Neutrophil (primary cell): ENCODE data around the gene HES4.
"Not testable (repeated sequence)": the region's sequence is repeated elsewhere in the genome, so short reads cannot be mapped to it uniquely, and the experiment has no call there.

ENCODE experiments used
- H3K27ac ChIP-seq: fragments of 200-600 bp; sonication (generic); 2 replicates; pipeline ENCODE4 v1.5.1; 2016; ENCODE audit warnings: mild to moderate bottlenecking, moderate library complexity
- H3K27me3 ChIP-seq: fragments of 200-600 bp; sonication (generic); 2 replicates; pipeline ENCODE4 v1.6.0; 2016; ENCODE audit warnings: mild to moderate bottlenecking
- H3K36me3 ChIP-seq: fragments of 200-600 bp; sonication (generic); 2 replicates; pipeline ENCODE4 v1.5.1; 2017
- H3K4me1 ChIP-seq, 2 experiments: fragments of 200-600 bp in 1 of 2; sonication (generic) in 1 of 2; 1 replicate in 1 of 2; 2 replicates in 1 of 2; pipeline versions ENCODE4 v1.5.1 to v1.6.1; 2013 to 2016; ENCODE audit warnings: low read depth in 1 of 2, low read length in 1 of 2, mild to moderate bottlenecking in 1 of 2, moderate library complexity in 1 of 2; ENCODE audit not compliant: control insufficient read depth in 1 of 2, insufficient read depth in 1 of 2
- H3K4me3 ChIP-seq, 2 experiments: fragments of 200-600 bp in 1 of 2; sonication (generic) in 1 of 2; 1 replicate in 1 of 2; 2 replicates in 1 of 2; pipeline ENCODE4 v1.5.1; 2013 to 2016; ENCODE audit warnings: low read depth in 1 of 2, low read length in 1 of 2, mild to moderate bottlenecking in 1 of 2, moderate library complexity in 1 of 2
- H3K9me3 ChIP-seq: fragments of 200-600 bp; sonication (generic); 2 replicates; pipeline ENCODE4 v1.5.1; 2016
- CTCF ChIP-seq: fragments of 200-600 bp; sonication (generic); IDR thresholded peaks from 2 replicates; pipeline ENCODE4 v1.5.1; 2016; ENCODE audit warnings: antibody characterized with exemption

The HES4 gene

GRCh38 chr1:995665-996633, 3.9 kb downstream of the HES4 start:
- no peak for TF ChIP-seq CTCF
- peaks cover 98% of the 10 kb centered on the region for H3K27me3 ChIP-seq
- no peak overlapping the region for H3K27ac ChIP-seq

GRCh38 chr1:994546-994945, 5.4 kb downstream of the HES4 start:
- Histone ChIP-seq H3K4me1 (peaks cover 8 to 15% of the 10 kb centered on the region in 2 experiments), H3K27me3 (peaks cover 97% of the 10 kb centered on the region)
- not testable (repeated sequence) for H3K27ac ChIP-seq

More at GRCh38 chr1:995665-996633, 3.9 kb downstream of the HES4 start:
- Histone ChIP-seq H3K4me3 (no peak overlapping the region), H3K4me1 (peaks cover 16 to 29% of the 10 kb centered on the region in 2 experiments), H3K36me3 (no peaks in the 10 kb centered on the region), H3K9me3 (no peaks in the 10 kb centered on the region)

GRCh38 chr1:993379-993995, 6.4 kb downstream of the HES4 start:
- no peaks in the 10 kb centered on the region for H3K36me3 ChIP-seq
- peaks cover 97% of the 10 kb centered on the region for H3K27me3 ChIP-seq
- H3K27ac ChIP-seq, result no peak overlapping the region
- H3K9me3 ChIP-seq, result no peaks in the 10 kb centered on the region
- no peak overlapping the region for H3K4me3 ChIP-seq
- no peak for TF ChIP-seq CTCF
- H3K4me1 ChIP-seq, result peaks cover 0 to 4% of the 10 kb centered on the region in 2 experiments

More at GRCh38 chr1:994546-994945, 5.4 kb downstream of the HES4 start:
- H3K9me3 ChIP-seq, H3K4me3 ChIP-seq, H3K36me3 ChIP-seq: not testable (repeated sequence)

GRCh38 chr1:992362-992761, 7.5 kb downstream of the HES4 start:
- Histone ChIP-seq H3K36me3 (no peaks in the 10 kb centered on the region), H3K4me3 (no peak overlapping the region), H3K27ac (no peak overlapping the region), H3K27me3 (peaks cover 97% of the 10 kb centered on the region), H3K9me3 (no peaks in the 10 kb centered on the region), H3K4me1 (no peaks in the 10 kb centered on the region)
- no peak for TF ChIP-seq CTCF

GRCh38 chr1:991895-992294, 8.0 kb downstream of the HES4 start:
- H3K36me3 ChIP-seq, result no peaks in the 10 kb centered on the region

GRCh38 chr1:991275-991674, 8.6 kb downstream of the HES4 start:
- not testable (repeated sequence) for H3K4me3 ChIP-seq
- H3K27me3 ChIP-seq, result peaks cover 96% of the 10 kb centered on the region

More at GRCh38 chr1:991895-992294, 8.0 kb downstream of the HES4 start:
- Histone ChIP-seq H3K4me1 (no peaks in the 10 kb centered on the region), H3K27me3 (peaks cover 96% of the 10 kb centered on the region), H3K27ac (no peak overlapping the region), H3K4me3 (no peak overlapping the region), H3K9me3 (no peaks in the 10 kb centered on the region)
- no peak for TF ChIP-seq CTCF

GRCh38 chr1:988061-988460, 11.8 kb downstream of the HES4 start:
- peaks cover 95% of the 10 kb centered on the region for H3K27me3 ChIP-seq
- not testable (repeated sequence) for H3K4me1 ChIP-seq, H3K4me3 ChIP-seq, H3K9me3 ChIP-seq, H3K36me3 ChIP-seq, H3K27ac ChIP-seq

More at GRCh38 chr1:991275-991674, 8.6 kb downstream of the HES4 start:
- H3K27ac ChIP-seq, H3K9me3 ChIP-seq, H3K4me1 ChIP-seq, H3K36me3 ChIP-seq: not testable (repeated sequence)
